BLaER1 (cell line): ENCODE measurements around the gene PSMC5.
A peak's percentile ranks its signal among the peaks of the same experiment; 100 is the strongest.

Experiments
- H3K27ac ChIP-seq: shearing (Covaris generic); formaldehyde crosslinking; 2 replicates; pipeline ENCODE4 v1.8.1; 2022
- H3K27me3 ChIP-seq: shearing (Covaris generic); formaldehyde crosslinking; 2 replicates; pipeline ENCODE4 v1.8.1; 2022
- H3K36me3 ChIP-seq: shearing (Covaris generic); formaldehyde crosslinking; 2 replicates; pipeline ENCODE4 v1.8.1; 2022
- H3K4me1 ChIP-seq: shearing (Covaris generic); formaldehyde crosslinking; 2 replicates; pipeline ENCODE4 v1.8.1; 2022
- H3K4me2 ChIP-seq: shearing (Covaris generic); formaldehyde crosslinking; 2 replicates; pipeline ENCODE4 v1.8.1; 2022
- H3K4me3 ChIP-seq: shearing (Covaris generic); formaldehyde crosslinking; 2 replicates; pipeline ENCODE4 v1.8.1; 2022
- H3K9ac ChIP-seq: shearing (Covaris generic); formaldehyde crosslinking; 2 replicates; pipeline ENCODE4 v1.8.1; 2022
- H3K9me3 ChIP-seq: shearing (Covaris generic); formaldehyde crosslinking; 2 replicates; pipeline ENCODE4 v1.8.1; 2022
- H4K20me1 ChIP-seq: shearing (Covaris generic); formaldehyde crosslinking; 2 replicates; pipeline ENCODE4 v1.8.1; 2022
- Cebpa-rat ChIP-seq: shearing (Covaris generic); IDR thresholded peaks from 2 replicates; pipeline ENCODE4 v1.8.1; 2022

Gene PSMC5

DNA sequence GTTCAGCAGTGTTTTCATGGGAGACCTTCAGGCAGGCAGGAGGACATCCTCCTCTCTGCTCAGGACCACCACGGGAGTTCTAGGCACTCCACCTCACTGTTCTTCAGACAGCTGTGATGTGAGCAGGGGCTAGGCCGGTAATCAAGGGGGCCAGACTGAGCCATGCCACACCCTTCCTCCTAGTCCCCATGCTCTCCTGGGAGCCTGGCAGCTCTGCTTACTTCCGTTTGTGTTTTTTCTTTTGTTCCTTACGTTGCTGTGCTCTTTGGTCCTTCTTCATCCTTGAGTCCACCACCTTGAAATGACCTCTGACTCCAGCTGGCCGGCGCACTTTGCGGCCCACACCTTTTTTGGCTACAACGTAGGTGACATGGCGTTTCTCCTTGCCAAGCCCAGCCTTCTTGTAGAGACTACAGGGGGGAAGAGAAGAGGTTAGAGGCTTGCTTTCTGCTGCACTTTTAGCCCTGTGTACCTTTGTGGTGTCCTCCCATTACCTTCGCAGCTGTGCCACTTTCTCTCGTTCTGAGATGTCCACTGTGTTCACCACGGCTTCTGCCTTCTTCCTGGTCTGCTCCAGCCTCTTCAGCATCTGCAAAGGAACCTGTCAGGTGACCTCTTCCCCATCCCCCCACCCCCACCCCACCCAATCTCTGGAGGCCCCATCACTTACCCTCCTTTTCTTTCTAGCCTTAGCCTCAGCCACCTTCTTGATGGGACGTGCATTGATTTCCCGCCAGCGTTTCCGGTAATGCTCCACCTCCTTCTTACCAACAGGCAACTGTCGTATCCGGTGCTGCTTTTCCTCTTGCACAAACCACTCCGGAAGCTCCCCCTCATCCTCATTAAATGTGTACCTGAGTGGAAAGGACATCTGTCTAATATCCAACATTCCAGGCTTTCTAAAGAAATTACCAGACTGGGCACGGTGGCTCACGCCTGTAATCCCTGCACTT lies 7.4 kb upstream of the PSMC5 start:
- Histone ChIP-seq H3K9ac (peak overlapping the region; percentile 60), H3K9me3 (no peaks in the 10 kb centered on the region), H3K4me3 (peak overlapping the region; percentile 54), H3K36me3 (peaks cover 100% of the 10 kb centered on the region), H3K27me3 (no peaks in the 10 kb centered on the region), H3K4me1 (peaks cover 68% of the 10 kb centered on the region), H3K4me2 (peak overlapping the region; percentile 89), H3K27ac (peak overlapping the region; percentile 82), H4K20me1 (peaks cover 67% of the 10 kb centered on the region)
- no peak for TF ChIP-seq Cebpa-rat

DNA sequence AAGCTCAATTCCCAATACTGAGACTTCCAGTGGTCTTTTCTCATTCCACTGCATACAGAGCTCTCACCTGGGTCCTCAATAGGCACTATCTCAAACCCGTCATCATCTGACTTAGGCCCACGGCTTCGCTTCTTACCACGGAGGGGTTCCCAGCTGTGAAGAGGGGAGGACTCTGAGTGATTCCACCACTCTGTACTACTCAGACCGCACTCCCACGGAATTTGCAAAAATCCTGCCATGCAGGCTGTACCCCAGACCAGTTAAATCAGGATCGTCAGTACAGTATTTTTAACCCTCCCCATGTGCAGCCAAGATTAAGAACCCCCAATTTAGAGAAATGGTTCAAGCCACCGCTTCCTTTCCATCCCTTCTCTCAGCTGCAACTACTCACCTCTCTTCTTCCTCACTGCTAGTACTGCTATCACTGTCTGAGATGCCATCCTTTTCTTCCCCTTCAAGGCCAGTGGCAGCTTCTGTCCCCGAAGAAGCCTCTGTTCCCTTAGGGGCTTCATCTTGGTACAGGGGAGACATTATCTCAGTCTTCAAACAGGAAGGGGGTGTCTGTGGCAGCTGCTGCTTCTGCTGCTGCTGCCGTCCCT lies 6.2 kb upstream of the PSMC5 start:
- H3K9me3 ChIP-seq, result no peaks in the 10 kb centered on the region
- peak overlapping the region; percentile 56 for H3K9ac ChIP-seq
- peak overlapping the region; percentile 69 for H3K27ac ChIP-seq
- H3K4me1 ChIP-seq, result peaks cover 80% of the 10 kb centered on the region
- H3K27me3 ChIP-seq, result no peaks in the 10 kb centered on the region
- H3K36me3 ChIP-seq, result peaks cover 99% of the 10 kb centered on the region
- no peak for TF ChIP-seq Cebpa-rat
- peak overlapping the region; percentile 47; the same call in 1 of the 2 replicates for H3K4me3 ChIP-seq
- peak overlapping the region; percentile 89 for H3K4me2 ChIP-seq
- H4K20me1 ChIP-seq, result peaks cover 66% of the 10 kb centered on the region

- no peak for TF ChIP-seq Cebpa-rat
- Histone ChIP-seq H3K9me3 (no peaks in the 10 kb centered on the region), H3K4me1 (peaks cover 82% of the 10 kb centered on the region), H3K27ac (peak overlapping the region; percentile 69), H4K20me1 (peaks cover 67% of the 10 kb centered on the region), H3K4me2 (peak overlapping the region; percentile 89), H3K27me3 (no peaks in the 10 kb centered on the region), H3K36me3 (peaks cover 91% of the 10 kb centered on the region), H3K4me3 (peak overlapping the region; percentile 47; the same call in 1 of the 2 replicates), H3K9ac (peak overlapping the region; percentile 56)
These were observed 5.4 kb upstream of the PSMC5 start for GRCh38 chr17:63821804-63822203.

DNA sequence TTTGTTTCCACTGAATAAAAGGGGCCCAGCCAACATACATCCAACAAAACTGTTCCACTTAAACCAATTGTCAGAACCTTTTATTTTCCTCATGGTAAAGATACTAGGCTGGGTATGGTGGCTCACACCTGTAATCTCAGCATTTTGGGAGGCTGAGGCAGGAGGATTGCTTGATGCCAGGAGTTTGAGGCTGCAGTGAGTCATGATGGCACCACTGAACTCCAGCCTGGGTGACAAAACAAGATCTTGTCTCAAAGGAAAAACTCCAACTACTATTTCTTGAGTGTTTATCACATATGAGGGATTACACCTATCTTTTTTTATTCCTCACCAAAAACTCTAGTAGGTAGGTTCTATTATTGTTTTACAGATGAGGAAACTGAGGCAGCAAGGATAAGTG lies 4.7 kb upstream of the PSMC5 start:
- no peak for TF ChIP-seq Cebpa-rat
- H3K27ac ChIP-seq, result no peak overlapping the region
- H4K20me1 ChIP-seq, result peaks cover 64% of the 10 kb centered on the region
- H3K4me1 ChIP-seq, result peaks cover 82% of the 10 kb centered on the region
- H3K27me3 ChIP-seq, result no peaks in the 10 kb centered on the region
- H3K9me3 ChIP-seq, result no peaks in the 10 kb centered on the region
- peak overlapping the region; percentile 89; the same call in 1 of the 2 replicates for H3K4me2 ChIP-seq
- H3K36me3 ChIP-seq, result peaks cover 84% of the 10 kb centered on the region
- no peak overlapping the region for H3K9ac ChIP-seq
- H3K4me3 ChIP-seq, result no peak overlapping the region

GRCh38 chr17:63823659-63824331 lies 3.4 kb upstream of the PSMC5 start:
- Histone ChIP-seq H3K9ac (no peak overlapping the region), H3K4me2 (no peak overlapping the region), H3K27ac (no peak overlapping the region), H3K4me1 (peaks cover 82% of the 10 kb centered on the region), H3K36me3 (peaks cover 75% of the 10 kb centered on the region), H3K9me3 (no peaks in the 10 kb centered on the region), H3K27me3 (no peaks in the 10 kb centered on the region), H3K4me3 (no peak overlapping the region), H4K20me1 (peaks cover 59% of the 10 kb centered on the region)
- no peak for TF ChIP-seq Cebpa-rat

GRCh38 chr17:63824362-63824761 lies 2.9 kb upstream of the PSMC5 start:
- Histone ChIP-seq H3K27me3 (no peaks in the 10 kb centered on the region), H4K20me1 (peaks cover 54% of the 10 kb centered on the region), H3K4me2 (no peak overlapping the region), H3K9ac (no peak overlapping the region), H3K9me3 (no peaks in the 10 kb centered on the region), H3K4me3 (no peak overlapping the region), H3K4me1 (peaks cover 82% of the 10 kb centered on the region), H3K36me3 (peaks cover 75% of the 10 kb centered on the region), H3K27ac (no peak overlapping the region)
- no peak for TF ChIP-seq Cebpa-rat

GRCh38 chr17:63826468-63827001 lies 696 bp upstream of the PSMC5 start:
- peaks cover 49% of the 10 kb centered on the region for H4K20me1 ChIP-seq
- peak overlapping the region; percentile 86 for H3K4me3 ChIP-seq
- TF ChIP-seq Cebpa-rat, result no peak
- no peaks in the 10 kb centered on the region for H3K9me3 ChIP-seq
- peaks cover 75% of the 10 kb centered on the region for H3K36me3 ChIP-seq
- peaks cover 77% of the 10 kb centered on the region for H3K4me1 ChIP-seq
- H3K4me2 ChIP-seq, result peak overlapping the region; percentile 93
- no peaks in the 10 kb centered on the region for H3K27me3 ChIP-seq
- peak overlapping the region; percentile 96 for H3K27ac ChIP-seq
- H3K9ac ChIP-seq, result peak overlapping the region; percentile 91

GRCh38 chr17:63827801-63828221 lies 580 bp downstream of the PSMC5 start:
- Histone ChIP-seq H3K9ac (peak overlapping the region; percentile 91), H3K27me3 (no peaks in the 10 kb centered on the region), H4K20me1 (peaks cover 49% of the 10 kb centered on the region), H3K9me3 (no peaks in the 10 kb centered on the region), H3K36me3 (peaks cover 75% of the 10 kb centered on the region), H3K4me2 (peak overlapping the region; percentile 90), H3K4me1 (peaks cover 77% of the 10 kb centered on the region), H3K4me3 (peak overlapping the region; percentile 86), H3K27ac (peak overlapping the region; percentile 96)
- TF ChIP-seq Cebpa-rat, result no peak

- Histone ChIP-seq H3K4me3 (peak overlapping the region; percentile 86), H3K9me3 (no peaks in the 10 kb centered on the region), H3K4me2 (peak overlapping the region; percentile 90), H3K27ac (no peak overlapping the region), H3K9ac (no peak overlapping the region; the same call in 1 of the 2 replicates), H3K4me1 (peaks cover 77% of the 10 kb centered on the region), H3K27me3 (no peaks in the 10 kb centered on the region), H3K36me3 (peaks cover 75% of the 10 kb centered on the region), H4K20me1 (peaks cover 52% of the 10 kb centered on the region)
- TF ChIP-seq Cebpa-rat, result no peak
These were observed 1.7 kb downstream of the PSMC5 start for GRCh38 chr17:63828936-63829335.
